Tibial artery (tissue), 4 donors: ENCODE measurements around the gene KRTAP4-16.
"Not testable (repeated sequence)": the region's sequence is repeated elsewhere in the genome, so short reads cannot be mapped to it uniquely, and the experiment has no call there.

Experiments used
- DNase-seq, 2 donors: peaks; one replicate each; pipeline ENCODE4 v3.0.0-alpha.2; 2019
- H3K27ac ChIP-seq, 2 donors: fragments of 200-600 bp; sonication (generic) in 1 of 2; 1 replicate in 1 of 2; 2 replicates in 1 of 2; pipeline ENCODE4 v1.5.1; 2018 to 2019; ENCODE audit warnings: mild to moderate bottlenecking in 1 of 2
- H3K27me3 ChIP-seq, 2 donors: fragments of 200-600 bp; sonication (generic) in 1 of 2; one replicate each; pipeline versions ENCODE4 v1.5.1 to v1.6.0; 2016 to 2019
- H3K36me3 ChIP-seq, 3 donors: fragments of 200-600 bp; sonication (generic) in 2 of 3; one replicate each; pipeline ENCODE4 v1.5.1; 2016 to 2019; ENCODE audit warnings: mild to moderate bottlenecking in 2 of 3
- H3K4me1 ChIP-seq, 4 donors: fragments of 200-600 bp; sonication (generic) in 2 of 4; 1 replicate in 3 of 4; 2 replicates in 1 of 4; pipeline ENCODE4 v1.5.1; 2016 to 2019
- H3K4me3 ChIP-seq, 2 donors: fragments of 200-600 bp; sonication (generic) in 1 of 2; 1 replicate in 1 of 2; 2 replicates in 1 of 2; pipeline ENCODE4 v1.5.1; 2018 to 2019; ENCODE audit warnings: mild to moderate bottlenecking in 2 of 2
- H3K9me3 ChIP-seq, 3 donors: fragments of 200-600 bp; sonication (generic) in 1 of 3; one replicate each; pipeline ENCODE4 v1.5.1; 2016 to 2019
- CTCF ChIP-seq, 2 experiments: fragments of 200-600 bp in 1 of 2; fragments of 450-650 bp in 1 of 2; IDR thresholded peaks; one replicate each; pipeline ENCODE4 v1.5.1; 2017 to 2019; ENCODE audit warnings: antibody characterized with exemption in 2 of 2, mild to moderate bottlenecking in 1 of 2, moderate library complexity in 1 of 2
- intact Hi-C: fragments of 100-400 bp; cut with DNase I; formaldehyde crosslinking; loops from one replicate; pipeline ENCODE4 v1.15.0; 2023; ENCODE audit warnings: low total_unique reads

Gene KRTAP4-16

GRCh38 chr17:41101586-41102259, at the start of gene KRTAP4-16:
Gene KRTAP4-16, minus strand, starts transcription at chr17:41102209. Its CDS starts 0 bp downstream, at chr17:41102209.
- intact Hi-C loops, result no loop called here
- no peak within 1 kb of the TSS for H3K4me3 ChIP-seq
- H3K36me3 ChIP-seq, result no peaks in the 10 kb centered on the region
- H3K4me1 ChIP-seq, result no peaks in the 10 kb centered on the region
- TF ChIP-seq CTCF (IDR thresholded peaks at IDR 0.05), result no peak
- H3K27me3 ChIP-seq, result no peaks in the 10 kb centered on the region
- H3K27ac ChIP-seq, result no peak within 1 kb of the TSS
- no peak for DNase-seq
- no peaks in the 10 kb centered on the region for H3K9me3 ChIP-seq

DNA sequence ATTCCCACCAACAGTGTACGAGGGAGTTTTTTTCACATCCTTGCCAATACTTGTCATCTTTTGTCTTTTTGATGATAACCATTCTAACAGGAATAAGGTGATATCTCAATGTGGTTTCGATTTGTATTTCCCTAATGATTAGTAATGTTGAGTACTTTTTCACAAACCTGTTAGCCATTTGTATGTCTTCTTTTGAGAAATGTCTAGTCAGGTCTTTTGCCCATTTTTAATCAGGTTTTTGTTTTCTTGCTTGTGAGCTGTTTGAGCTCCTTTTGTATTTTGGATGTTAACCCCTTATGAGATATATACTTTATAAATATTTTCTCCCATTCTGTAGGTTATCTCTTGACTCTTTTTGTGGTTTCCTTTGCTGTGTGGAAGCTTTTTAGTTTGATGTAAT, 49.5 kb upstream of the KRTAP4-16 start:
- intact Hi-C loops, result no loop called here
- Histone ChIP-seq H3K9me3 (no peaks in the 10 kb centered on the region), H3K36me3 (no peaks in the 10 kb centered on the region), H3K4me3 (no peak overlapping the region), H3K27ac (no peak overlapping the region), H3K27me3 (peaks cover 0 to 4% of the 10 kb centered on the region in 2 donors), H3K4me1 (no peaks in the 10 kb centered on the region)
- TF ChIP-seq CTCF (IDR thresholded peaks at IDR 0.05), result no peak
- no peak for DNase-seq

DNA sequence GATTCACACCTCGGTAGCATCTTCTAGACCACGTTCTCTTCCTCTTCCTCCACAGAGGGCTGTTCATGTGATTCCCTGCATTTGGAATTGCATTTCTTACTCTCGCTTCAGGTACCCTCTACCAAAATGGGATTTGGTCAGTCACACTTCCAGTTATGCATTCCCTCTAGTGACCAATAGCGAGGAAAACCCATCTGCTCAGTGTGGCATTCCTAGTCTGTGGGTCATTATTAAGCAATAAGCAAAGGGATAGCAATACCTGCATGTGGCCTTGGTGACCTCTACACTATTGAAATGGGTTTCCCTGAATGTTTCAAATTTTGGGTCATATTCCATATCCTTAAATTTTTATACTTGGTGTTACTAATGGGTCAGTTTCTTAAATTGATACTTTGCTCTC, 48.0 kb upstream of the KRTAP4-16 start:
- intact Hi-C loops, result no loop called here
- no peak for DNase-seq
- no peak for TF ChIP-seq CTCF (IDR thresholded peaks at IDR 0.05)
- Histone ChIP-seq H3K4me3 (no peak overlapping the region), H3K36me3 (no peaks in the 10 kb centered on the region), H3K4me1 (no peaks in the 10 kb centered on the region), H3K27ac (no peak overlapping the region), H3K9me3 (no peaks in the 10 kb centered on the region), H3K27me3 (peaks cover 0 to 4% of the 10 kb centered on the region in 2 donors)

DNA sequence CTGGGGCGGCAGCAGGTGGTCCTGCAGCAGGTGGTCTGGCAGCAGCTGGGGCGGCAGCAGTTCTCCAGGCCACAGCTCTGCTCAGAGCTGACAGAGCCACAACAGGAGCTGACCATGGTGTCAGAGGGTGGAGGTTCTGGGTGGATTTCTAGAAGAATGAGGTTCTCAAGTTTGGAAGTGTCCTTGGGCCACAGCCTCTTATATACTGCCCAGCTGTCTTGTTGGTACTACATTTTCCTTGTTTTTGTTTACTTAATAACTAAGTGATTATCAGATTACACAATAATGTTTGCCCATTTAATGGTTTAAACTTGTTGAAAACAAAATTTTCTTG, 47.6 kb upstream of the KRTAP4-16 start, which contains the start of gene KRTAP4-5:
KRTAP4-5 (minus strand) TSS at position 174 of the 334 bp plus-strand sequence; CDS start at position 116, 58 bp downstream.
- intact Hi-C loops, result no loop called here
- Histone ChIP-seq H3K27me3 (peaks cover 0 to 4% of the 10 kb centered on the region in 2 donors), H3K4me1 (no peaks in the 10 kb centered on the region), H3K9me3 (no peaks in the 10 kb centered on the region), H3K36me3 (no peaks in the 10 kb centered on the region), H3K4me3 (no peak within 1 kb of the TSS), H3K27ac (no peak within 1 kb of the TSS)
- DNase-seq, result no peak
- no peak for TF ChIP-seq CTCF (IDR thresholded peaks at IDR 0.05)

- DNase-seq, intact Hi-C loops, H3K27me3 ChIP-seq: not testable (repeated sequence)
Measured at GRCh38 chr17:41148971-41149651, 47.1 kb upstream of the KRTAP4-16 start.

DNA sequence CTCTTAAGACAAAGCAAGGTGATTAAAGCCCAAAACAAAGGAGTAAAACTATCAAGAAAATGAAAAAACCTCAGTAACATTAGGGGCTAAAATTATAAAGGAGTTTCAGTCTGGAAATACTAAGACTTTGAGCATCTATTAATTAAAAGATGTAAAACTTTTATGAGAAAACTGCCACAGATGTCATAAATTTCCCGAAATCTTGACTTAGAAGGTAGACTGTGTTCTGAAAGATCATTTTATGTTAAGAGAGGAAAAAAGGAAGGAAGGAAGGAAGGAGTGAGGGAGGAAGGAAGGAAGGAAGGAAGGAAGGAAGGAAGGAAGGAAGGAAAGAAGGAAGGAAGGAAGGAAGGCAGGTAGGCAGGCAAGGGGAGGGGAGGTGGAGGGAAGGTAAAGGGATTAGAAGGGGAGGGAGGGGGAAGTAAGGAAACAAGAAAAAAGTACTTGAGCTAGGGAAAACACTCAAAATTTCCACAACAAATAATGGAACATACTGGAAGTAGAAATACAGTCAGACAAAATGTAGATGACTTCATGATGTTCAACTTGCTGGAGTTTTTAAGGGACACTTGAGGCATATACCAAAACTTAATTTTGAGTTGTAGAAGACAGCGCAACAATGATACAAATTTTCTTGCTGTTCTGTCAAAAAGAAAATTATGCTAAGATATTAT, 45.7 kb upstream of the KRTAP4-16 start:
- intact Hi-C loops, result no loop called here
- DNase-seq, result no peak
- no peak for TF ChIP-seq CTCF (IDR thresholded peaks at IDR 0.05)
- H3K27me3 ChIP-seq, result no peaks in the 10 kb centered on the region
- H3K4me3 ChIP-seq, result no peak overlapping the region
- no peak overlapping the region for H3K27ac ChIP-seq
- H3K9me3 ChIP-seq, result peaks cover 0 to 10% (median 0%) of the 10 kb centered on the region in 3 donors
- no peaks in the 10 kb centered on the region for H3K4me1 ChIP-seq
- no peaks in the 10 kb centered on the region for H3K36me3 ChIP-seq

More at GRCh38 chr17:41148971-41149651, 47.1 kb upstream of the KRTAP4-16 start:
- H3K36me3 ChIP-seq, H3K4me1 ChIP-seq, H3K27ac ChIP-seq, H3K9me3 ChIP-seq, H3K4me3 ChIP-seq: not testable (repeated sequence)
